SU-DHL-6 (cell line): ENCODE results near the gene BTG4.

Source experiments
- CTCF ChIP-seq: fragments of 200-600 bp; sonication (generic); IDR thresholded peaks from one replicate; pipeline ENCODE4 v1.5.1; 2017; ENCODE audit warnings: antibody characterized with exemption, mild to moderate bottlenecking, low read length, moderate library complexity; ENCODE audit not compliant: insufficient read depth, poor library complexity, severe bottlenecking
- EZH2phosphoT487 ChIP-seq: fragments of 200-600 bp; sonication (generic), shearing (Covaris generic); conservative IDR thresholded peaks from 2 replicates; pipeline ENCODE4 v1.6.1; 2018; ENCODE audit warnings: mild to moderate bottlenecking, antibody characterized with exemption, low read length, moderate library complexity, mixed read lengths

GRCh38 chr11:111447112-111447471 is 65.1 kb downstream of the BTG4 start:
- TF ChIP-seq CTCF (no peak), EZH2phosphoT487 (no peak)
